HG03039 (cell line): ENCODE results near the gene SH3GL1.

Experiments
- ATAC-seq: cut with Tn5 transposase; IDR thresholded peaks from one replicate; pipeline ENCODE4 v1.9.1; 2021; ENCODE audit warnings: mild to moderate bottlenecking, moderate library complexity; ENCODE audit not compliant: unreplicated experiment

The SH3GL1 gene

DNA sequence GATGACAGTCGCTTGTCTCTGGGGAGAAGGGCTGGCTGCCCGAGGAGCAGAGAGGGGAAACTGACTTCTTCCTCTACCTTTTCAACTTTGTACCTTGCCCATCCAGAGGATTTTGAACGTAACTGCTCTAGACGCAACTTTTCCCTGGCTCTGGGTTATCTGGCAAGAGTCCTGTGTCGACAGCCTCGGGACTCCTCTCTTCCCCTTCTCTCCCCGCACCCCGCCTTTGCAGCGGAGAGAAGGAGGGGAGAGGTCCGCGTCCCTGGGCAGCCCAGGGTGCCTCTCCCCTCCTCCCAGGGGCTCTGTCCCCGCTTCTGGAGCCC is 574 bp downstream of the SH3GL1 start:
- ATAC-seq = no peak

DNA sequence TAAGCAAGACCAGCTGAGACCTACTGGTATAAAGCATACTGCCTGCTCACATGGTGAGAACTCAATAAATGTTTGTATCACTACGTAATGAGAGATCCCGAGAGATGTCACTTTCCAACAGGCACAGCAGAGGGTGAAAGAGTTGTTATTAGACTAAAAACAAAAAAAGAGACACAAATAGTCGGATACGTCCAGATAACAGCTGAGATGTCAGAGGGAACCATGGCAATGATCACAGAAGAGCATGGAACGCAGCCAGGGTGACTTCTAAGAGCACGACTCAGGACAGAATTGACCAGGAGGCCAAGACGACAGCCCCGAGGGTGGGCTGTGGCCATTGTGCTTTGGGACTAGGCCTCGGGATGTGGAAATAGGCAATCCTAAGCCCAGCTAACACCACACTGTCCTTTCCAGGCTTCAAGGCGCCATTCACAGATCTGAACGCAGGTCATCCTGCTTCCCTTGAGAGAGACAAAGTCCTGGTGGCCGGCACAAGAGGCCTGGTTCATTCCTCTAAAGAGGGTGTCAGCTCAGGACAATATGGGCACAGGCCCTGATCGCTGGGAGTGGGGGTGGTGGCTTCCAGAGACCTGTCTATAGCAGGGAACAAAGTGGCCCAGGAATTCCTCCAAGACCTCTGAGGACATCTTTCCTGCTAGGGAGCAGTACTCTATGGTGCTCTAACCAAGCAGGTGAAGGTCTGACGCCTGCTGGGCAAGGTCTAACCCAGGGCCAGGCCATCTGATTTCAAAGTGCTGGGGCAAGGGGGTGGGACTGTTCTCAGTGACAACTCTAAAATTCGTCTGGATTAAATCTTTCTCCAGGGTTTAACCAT is 3.2 kb downstream of the SH3GL1 start:
- ATAC-seq = no peak

DNA sequence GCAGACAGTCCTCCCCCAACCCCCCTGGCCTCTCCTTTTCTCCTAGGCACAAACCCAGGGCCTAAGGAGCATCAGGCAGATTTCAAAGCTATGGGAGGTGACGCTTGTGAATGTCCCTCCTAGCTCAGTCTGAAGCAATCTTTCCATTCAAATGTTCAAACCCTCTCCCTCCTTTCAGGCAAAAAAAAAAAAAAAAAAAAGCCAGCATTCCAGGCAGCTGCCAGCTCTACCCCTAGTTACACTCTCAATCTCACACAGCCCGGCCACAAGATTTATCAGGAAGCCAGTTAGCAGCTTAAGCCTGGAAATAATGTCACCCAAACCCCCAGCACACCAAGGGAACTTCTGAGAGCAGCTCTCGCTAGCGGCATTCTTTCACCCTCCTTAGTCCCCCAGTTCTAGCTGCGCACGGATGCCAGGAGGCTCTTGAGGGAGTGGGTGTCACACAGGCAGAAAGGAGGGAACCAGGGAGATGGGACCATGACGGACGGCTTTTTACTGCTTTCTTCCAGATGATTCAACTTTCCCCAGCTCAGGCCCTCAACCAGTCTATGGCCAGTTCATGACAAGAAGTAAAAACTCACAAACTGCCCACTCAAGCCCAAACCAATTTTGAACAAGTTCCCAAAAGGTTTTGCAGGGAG is 6.3 kb downstream of the SH3GL1 start:
- no peak for ATAC-seq

DNA sequence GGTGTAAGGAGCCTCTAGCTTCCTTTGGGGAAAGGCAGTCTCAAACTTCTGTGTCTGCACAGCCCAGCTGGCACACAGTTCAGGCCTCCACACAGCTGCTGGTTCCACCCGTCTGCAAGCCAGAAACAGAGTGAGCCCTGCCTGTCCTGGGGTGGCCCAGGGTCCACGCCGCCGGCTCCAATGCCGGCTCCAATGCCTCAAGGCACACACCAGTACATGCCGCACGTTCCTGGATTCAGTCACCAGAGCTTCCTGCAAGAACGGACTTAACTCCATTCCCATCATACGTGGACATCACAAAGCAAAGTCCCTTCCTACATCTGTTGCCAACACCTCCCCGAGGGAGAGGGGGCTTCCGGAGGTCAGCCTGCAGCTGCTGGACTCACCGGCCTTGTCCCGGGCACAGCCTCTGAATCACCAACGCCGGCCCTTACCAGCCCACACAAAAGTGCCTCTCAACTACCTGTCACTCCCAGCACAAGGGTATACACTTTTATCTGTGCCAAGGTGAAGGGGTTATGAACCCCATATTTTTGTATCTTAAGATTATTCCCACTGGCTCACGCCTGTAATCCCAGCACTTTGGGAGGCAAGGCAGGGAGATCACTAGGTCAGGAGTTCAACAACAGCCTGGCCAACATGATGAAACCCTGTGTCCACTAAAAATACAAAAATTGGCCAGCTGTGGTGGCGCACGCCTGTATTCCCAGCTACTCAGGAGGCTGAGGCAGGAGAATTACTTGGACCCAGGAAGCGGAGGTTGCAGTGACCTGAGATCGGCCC is 8.5 kb downstream of the SH3GL1 start:
- no peak for ATAC-seq

DNA sequence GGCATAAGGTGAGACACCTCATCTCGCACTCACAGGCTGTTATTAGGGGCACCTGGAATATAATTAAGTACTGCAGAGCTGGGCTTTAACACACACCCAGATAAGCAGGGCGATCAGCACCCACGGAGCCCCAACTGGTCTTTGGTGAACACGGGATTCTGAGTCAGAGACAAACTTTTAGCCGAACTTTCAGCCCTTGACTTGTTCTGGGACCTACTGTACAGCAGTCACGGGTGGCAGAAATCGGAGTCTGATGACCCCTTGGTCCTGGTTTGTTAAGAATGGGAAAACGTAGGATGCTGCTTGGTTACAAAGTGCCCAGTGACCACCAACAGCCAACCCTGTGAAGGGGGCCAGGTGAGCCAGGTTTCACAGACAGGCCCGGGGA is 9.0 kb downstream of the SH3GL1 start:
- no peak for ATAC-seq

DNA sequence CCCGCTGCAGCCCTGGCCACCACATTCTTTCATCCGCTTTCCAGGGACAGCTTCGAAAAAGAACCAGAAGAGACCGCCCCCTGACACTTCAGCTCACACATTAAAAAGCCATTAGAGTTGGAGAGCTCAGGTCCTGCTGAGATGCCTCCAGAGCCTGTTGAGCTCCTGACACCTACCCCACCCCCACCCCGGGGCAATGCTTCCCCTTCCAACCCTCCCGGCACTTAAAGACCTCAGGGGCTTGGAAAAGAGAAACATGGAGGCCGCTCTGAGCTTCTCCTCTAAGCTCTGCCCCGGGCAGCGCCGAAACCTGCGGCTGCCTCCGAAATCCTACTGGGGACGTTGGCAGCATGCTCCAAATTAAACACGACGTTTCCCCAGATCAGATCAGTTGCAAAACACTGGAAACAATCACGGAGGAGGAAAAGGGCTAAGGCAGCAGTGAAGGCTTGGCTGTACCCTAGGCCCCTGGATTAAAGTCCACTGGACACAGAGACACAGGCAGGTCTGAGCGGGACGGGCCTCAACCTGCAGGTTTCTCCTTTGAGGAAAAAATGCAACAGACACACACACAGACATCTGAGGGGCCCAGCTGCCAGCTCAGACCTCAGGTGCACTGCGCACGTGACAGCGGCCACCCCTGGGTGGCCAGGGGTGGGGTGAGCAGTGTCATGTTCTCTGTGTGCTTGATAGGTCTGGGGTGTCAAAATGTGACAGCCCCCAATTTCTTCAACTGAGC is 9.6 kb downstream of the SH3GL1 start:
- no peak for ATAC-seq

DNA sequence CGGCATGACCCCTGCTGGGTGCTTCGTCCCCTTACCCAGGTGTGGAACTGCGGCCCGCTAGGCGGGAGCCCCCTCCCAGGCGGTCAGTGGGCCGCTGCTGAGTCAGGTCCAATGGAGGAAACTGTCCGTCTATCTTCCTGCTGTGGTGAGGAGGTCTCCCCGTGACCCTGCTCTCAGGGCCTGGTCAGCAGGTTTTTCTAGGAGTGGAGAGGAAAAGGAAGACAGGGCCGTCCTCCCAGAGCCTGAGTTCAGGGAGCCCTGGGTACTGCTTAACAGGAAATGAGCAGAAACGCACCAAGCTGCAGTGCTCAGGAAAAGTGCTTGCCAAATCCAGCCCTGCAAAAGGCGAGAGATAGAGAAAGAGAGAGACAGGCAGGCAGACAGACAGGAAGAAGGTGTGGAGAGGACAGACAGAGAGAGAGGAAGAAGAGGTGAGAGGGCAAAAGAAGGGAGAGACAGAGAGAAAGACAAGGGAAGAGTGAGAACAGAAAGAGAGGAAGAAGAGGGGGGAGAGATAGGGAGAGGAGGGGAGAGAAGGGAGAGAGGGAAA is 10.3 kb downstream of the SH3GL1 start:
- ATAC-seq = no peak

DNA sequence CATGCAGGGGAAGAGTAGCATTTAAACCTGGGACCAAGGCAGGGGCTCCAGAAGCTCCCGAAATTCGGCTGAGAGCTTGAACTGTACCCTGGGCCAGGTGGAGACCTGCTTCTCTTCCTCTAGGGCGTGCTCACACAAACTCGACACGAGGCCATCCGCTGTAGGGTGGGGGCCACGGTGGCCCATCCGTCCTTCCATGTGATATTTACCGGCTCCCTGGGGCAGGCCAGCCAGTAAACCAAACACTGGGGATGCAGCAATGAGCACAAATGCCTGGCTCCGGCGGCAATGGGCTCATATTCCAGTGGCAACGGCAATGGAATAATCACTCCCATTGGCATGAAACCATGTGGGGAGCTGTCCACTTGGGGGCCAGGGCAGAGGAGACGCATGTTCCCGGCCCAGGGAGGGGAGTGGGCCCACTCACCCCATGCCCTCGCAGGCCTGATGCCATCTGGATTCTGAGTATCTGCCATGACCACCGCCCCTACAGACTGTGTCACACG is 10.8 kb downstream of the SH3GL1 start:
- no peak for ATAC-seq

DNA sequence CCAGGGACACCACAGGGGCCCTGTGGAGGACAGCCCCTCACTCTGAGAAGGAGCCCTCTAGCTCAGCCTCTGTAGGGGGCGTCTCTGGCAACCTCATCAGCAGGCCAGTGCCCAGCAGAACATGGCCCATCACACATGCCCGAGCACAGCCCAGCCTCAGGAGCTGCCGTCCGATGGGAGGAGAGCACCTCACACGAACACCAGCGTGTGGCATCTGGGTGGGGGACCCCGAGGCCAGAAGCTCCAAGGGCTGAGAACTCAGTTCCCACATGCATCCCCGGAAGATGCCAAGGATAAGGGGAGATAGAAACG is 11.3 kb downstream of the SH3GL1 start:
- ATAC-seq = no peak

DNA sequence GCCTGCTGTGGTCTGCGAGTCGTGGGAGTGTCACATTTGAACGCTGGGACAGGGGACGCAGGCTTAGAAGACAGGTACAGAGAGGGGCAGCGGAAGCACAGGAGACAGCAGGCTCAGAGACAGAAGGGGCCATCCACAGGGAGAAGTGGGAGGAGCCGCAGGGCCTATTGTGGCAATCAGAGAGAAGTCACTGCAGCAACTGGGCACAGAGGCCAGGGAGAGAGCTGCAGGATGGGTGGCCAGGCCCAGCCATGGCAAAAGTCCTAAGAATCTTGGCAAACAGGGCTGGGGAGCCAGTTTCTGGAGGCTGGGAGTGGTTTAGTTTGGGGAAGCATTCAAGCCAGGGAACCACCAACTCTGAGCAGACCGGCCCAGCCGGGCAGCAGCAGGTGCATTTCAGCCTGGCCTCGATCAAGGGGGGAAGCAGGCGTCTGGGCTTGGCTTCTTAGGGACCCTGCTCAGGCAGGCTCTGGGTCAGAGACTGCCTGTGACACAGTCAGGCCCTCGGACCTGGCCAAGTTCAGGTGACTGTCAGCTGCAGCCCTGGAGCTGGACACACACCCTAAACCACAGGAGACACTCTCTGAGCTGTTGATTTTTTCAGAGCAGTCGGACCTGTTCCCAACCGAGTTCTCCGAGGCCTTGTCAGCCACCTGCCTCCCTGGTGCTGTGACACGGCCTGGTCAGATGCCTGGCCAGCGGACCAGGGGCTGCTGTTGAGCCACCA is 11.8 kb downstream of the SH3GL1 start:
- no peak for ATAC-seq

DNA sequence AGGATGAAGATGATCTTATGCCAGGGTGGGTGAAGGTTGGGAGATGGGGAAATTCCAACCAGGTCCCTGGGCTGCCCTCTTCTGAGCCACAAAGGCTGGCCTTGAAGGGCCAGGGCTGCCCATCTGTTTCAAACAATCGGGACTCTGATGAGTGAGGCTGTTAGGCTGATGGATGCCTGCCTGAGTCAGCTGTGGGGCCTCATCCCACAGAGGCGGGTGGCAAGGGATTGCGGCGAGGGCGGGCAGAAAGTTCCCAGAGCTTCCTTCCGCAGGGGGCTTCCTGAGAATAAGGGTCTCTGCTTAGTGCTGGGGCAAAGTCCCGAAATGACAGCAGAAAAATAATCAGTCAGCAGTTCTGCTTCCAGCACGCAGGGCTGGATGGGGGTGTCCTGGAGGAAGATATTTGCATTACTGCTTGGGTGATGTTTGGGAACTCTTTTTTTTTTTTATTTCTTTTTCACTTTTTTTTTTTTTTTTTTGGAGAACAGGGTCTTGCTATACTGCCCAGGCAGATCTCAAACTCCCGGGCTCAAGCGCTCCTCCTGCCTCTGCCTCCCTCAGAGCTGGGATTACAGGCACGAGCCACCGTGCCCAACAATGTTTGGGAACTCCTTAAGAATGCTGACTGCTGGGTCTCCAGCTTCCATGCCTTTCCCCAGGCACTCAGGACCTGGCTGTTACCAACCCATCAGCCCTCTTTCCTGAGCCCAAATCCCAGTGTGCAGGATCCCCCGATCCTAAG is 14.1 kb downstream of the SH3GL1 start:
- no peak for ATAC-seq

DNA sequence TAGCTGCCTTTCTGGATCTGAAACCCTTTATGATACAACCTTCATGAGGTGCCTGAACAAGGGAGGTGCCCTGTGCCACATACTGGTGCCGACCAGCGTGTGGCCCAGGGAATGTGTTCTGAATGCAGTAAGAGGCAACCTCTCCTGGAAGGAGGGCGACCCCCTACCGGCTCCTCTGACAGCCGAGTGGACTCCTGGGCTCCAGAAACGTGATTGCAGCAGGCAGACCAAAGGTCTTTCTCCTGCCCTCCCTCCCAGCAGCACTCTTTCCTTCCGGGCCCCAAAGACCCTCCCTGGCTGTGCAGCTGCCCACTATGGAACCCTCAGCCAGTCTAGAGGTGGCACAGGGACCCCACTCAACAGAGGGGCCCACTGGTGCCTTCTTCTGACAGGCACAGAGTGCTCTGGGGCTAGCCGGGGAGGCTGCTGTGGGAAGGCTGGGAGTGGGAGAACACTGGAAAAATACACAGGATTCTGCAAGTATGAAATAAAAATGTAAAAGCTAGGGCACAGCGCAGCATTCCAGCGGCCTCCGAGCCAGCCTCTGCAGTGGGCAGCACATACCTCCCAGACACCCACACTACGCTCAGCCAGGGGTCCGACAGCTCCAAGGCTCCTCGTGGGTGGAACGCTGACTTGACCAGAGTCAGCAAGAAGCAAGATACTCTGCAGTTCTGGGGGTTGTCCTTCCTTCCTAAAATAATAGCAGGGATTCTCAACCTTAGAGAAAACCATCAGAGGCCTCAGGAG is 14.9 kb downstream of the SH3GL1 start:
- ATAC-seq = no peak

DNA sequence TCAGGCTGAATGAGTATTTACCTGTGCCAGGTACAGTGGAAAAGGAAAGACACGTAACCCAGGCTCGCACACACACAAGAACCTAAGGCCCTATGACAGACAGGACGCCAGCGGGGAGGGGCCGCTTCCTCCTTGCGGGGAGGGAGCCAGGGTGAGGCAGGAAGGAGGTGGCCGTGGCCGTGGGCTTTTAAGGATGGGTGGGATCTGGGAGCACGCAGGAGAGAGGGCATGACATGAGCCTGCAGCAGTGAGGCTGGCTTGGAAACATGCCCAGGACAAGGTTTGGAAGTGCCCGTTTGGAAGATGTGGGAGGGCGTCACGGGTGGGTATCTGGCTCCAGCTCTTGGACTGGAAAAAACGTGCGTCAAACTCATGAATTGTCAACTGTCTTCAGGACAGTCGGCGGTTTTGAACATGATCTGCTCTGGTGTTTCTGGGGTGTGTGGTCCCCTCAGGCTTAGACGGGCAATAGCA is 20.1 kb downstream of the SH3GL1 start:
- no peak for ATAC-seq

DNA sequence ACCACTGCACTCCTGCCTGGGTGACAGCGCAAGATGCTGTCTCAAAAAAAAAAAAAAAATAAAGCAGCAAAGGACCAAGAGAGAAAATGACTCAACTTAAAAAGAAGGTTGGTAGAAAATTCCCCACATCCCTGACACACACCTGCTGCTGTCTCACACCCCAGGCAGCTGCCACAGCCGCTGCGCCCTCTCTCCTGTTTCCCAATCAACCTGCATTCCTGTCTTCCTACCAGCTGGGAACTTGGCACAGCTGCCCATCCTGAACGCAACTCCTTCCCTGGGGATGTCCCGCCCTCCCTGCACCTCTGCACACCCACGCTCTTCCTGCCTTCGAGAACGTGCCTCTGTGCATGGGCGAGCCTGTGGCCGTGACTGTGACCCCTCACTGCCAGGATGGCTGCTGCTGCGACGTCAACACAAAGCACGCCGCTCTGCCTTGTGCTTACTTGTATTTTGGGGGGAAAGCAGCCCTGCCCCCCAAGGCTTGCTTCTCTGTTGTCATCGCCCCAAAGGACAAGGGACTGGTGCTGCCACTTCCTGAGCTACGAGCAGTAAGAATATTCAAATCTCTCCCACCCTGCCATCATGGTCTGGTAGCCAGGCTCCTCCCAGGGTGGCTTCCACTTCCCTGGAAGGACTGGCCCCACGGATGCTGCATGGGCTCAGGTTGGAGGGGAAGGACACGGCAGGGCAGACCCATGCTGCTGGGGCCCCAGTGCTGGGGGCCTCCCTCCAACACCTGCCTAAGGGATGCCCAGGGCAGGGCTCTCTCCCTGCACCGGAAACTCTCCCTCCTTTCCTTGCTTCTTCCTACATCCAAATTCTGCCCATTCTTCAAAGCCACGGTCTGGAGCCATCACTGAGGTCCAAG is 20.7 kb downstream of the SH3GL1 start:
- ATAC-seq = no peak

DNA sequence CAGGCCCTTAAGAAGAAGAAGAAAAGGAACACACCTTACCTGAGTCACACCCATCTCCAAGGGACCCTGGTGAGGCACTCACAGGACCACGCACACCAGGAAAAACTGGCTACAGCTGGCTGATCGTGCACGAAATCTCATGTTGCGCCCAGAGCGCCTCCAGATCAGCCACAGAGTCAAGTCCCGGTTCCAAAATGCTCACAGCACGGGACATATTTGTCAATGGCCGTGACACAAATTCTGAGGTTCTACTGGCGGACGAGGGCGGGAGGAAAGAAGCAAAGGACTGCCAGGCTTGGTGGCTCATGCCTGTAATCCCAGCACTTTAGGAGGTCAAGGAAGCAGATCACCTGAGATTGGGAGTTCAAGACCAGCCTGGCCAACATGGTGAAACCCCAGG is 21.5 kb downstream of the SH3GL1 start:
- no peak for ATAC-seq

DNA sequence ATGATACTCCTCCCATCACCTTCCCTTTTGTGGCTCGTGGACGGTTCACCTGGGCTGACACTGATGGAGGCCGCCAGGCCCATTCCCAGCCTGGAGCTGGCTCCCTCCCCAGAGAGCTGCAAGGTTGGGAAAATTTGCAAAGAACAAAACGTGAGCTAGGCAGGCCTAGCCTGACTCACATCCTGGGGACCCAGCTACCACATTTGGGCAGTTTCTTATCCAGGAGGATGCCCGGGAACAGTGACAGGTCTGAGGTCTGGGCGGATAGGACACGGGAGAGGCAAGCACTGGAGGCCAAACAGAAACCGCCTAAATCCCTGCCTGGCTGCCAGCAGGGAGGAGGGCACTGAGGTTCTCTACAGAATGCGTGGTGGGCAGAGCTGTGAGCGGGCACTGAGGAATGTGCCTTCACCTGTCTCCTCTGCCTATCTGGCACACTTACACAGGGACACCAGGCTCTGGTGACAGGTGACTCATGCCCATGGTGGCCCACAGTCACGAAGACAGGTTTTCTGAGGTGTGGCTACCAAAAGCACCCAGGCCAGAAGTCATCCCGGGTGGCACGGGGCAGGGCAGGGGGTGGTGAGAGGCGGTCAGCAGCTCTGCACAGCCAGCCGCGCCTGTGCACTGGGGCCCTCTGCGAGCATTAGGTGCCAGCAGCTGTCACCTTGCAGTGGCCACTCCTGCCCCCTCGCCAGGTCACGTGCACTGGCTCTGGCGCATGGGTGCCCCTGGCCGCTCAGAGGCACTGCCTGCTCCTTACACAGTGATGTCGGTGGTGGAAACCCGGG is 23.2 kb downstream of the SH3GL1 start:
- ATAC-seq = no peak

DNA sequence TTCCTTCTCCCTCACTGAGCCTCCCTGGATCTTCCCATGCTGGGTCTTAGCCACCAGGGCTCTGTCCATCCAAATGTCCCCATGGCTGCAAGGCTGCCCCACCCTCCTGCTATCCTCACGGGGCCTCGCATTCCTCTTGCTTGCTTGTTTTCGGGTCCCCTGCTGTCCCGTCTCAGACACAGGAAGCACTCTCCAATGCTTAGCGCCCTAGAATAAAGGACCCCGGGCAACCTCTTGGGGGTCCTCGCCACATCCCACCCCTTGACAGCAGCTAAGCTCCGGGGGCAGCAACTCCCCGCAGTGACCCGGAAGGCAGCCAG is 23.7 kb downstream of the SH3GL1 start:
- no peak for ATAC-seq
